AG10803 (cell line): ENCODE results near the gene SMIM38.

Source experiments
- DNase-seq: peaks from one replicate; pipeline ENCODE4 v3.0.0; 2010; ENCODE audit warnings: low read depth
- H3K4me3 ChIP-seq: 2 replicates; pipeline ENCODE4 v1.5.1; 2011; ENCODE audit warnings: mild to moderate bottlenecking, low read length, control low read depth
- CTCF ChIP-seq: conservative IDR thresholded peaks from 2 replicates; pipeline ENCODE4 v1.5.1; 2011; ENCODE audit warnings: mild to moderate bottlenecking, low read length, control low read depth, inconsistent platforms

Gene SMIM38

GRCh38 chr11:69203901-69204245 lies 48.1 kb downstream of the SMIM38 start:
- DNase-seq = no peak
- no peak overlapping the region for H3K4me3 ChIP-seq
- no peak for TF ChIP-seq CTCF

- no peak for TF ChIP-seq CTCF
- no peak for DNase-seq
- H3K4me3 ChIP-seq = no peak overlapping the region
These were observed 48.7 kb downstream of the SMIM38 start for GRCh38 chr11:69204246-69204940.

GRCh38 chr11:69204941-69205742 lies 49.4 kb downstream of the SMIM38 start:
- DNase-seq = no peak
- no peak for TF ChIP-seq CTCF

More at GRCh38 chr11:69204941-69205742, 49.4 kb downstream of the SMIM38 start:
- H3K4me3 ChIP-seq = no peak overlapping the region
